ENCODE data around the gene RACK1. TPM values are rescaled to one million over a fixed set of nuclear protein-coding genes. Genes with fewer than 3 reads are reported as not detected.

RACK1 gene
- total and polyA plus RNA-seq, 2 donors from 2014 or later, result 1,240 to 1,699 TPM

- H3K36me3 ChIP-seq (ENCODE audit: control insufficient read depth in 2 of 3, insufficient read depth in 3 of 3, low read length in 3 of 3), result no peaks in the 10 kb centered on the region
- no peak overlapping the region for H3K4me3 ChIP-seq (ENCODE audit: low read length in 3 of 3)
- H3K9ac ChIP-seq (ENCODE audit: low read length in 3 of 3), result no peak overlapping the region
- H3K27me3 ChIP-seq (ENCODE audit: control insufficient read depth, insufficient read depth, low read length), result peaks cover 10% of the 10 kb centered on the region
- H3K4me1 ChIP-seq (ENCODE audit: control insufficient read depth in 2 of 3, insufficient read depth in 2 of 3, low read depth in 1 of 3, low read length in 3 of 3), result peaks cover 0 to 13% (median 9%) of the 10 kb centered on the region in 3 donors
- intact Hi-C loops (cut with DNase I), result no loop called here
- H3K27ac ChIP-seq (ENCODE audit: low read depth in 2 of 2, low read length in 2 of 2), result no peak overlapping the region
- DNase-seq (no peak), FAIRE-seq (no peak)
- no peaks in the 10 kb centered on the region for H3K9me3 ChIP-seq (ENCODE audit: control insufficient read depth in 2 of 3, insufficient read depth in 1 of 3, low read length in 3 of 3)
- TF ChIP-seq, protein P1, sequence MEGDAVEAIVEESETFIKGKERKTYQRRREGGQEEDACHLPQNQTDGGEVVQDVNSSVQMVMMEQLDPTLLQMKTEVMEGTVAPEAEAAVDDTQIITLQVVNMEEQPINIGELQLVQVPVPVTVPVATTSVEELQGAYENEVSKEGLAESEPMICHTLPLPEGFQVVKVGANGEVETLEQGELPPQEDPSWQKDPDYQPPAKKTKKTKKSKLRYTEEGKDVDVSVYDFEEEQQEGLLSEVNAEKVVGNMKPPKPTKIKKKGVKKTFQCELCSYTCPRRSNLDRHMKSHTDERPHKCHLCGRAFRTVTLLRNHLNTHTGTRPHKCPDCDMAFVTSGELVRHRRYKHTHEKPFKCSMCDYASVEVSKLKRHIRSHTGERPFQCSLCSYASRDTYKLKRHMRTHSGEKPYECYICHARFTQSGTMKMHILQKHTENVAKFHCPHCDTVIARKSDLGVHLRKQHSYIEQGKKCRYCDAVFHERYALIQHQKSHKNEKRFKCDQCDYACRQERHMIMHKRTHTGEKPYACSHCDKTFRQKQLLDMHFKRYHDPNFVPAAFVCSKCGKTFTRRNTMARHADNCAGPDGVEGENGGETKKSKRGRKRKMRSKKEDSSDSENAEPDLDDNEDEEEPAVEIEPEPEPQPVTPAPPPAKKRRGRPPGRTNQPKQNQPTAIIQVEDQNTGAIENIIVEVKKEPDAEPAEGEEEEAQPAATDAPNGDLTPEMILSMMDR (IDR thresholded peaks at IDR 0.05; ENCODE audit: borderline replicate concordance, extremely low read depth, insufficient read depth), result no peak
These were observed 40.5 kb downstream of the RACK1 start for GRCh38 chr5:181203093-181203711.

GRCh38 chr5:181200816-181201215 lies 42.9 kb downstream of the RACK1 start:
- H3K36me3 ChIP-seq (ENCODE audit: control insufficient read depth in 2 of 3, insufficient read depth in 3 of 3, low read length in 3 of 3), result no peaks in the 10 kb centered on the region
- no peak overlapping the region for H3K9ac ChIP-seq (ENCODE audit: low read length in 3 of 3)
- peaks cover 9% of the 10 kb centered on the region for H3K27me3 ChIP-seq (ENCODE audit: control insufficient read depth, insufficient read depth, low read length)
- H3K9me3 ChIP-seq (ENCODE audit: control insufficient read depth in 2 of 3, insufficient read depth in 1 of 3, low read length in 3 of 3), result no peaks in the 10 kb centered on the region
- intact Hi-C loops (cut with DNase I), result no loop called here
- H3K4me3 ChIP-seq (ENCODE audit: low read length in 3 of 3), result no peak overlapping the region
- TF ChIP-seq, protein P1 (IDR thresholded peaks at IDR 0.05; ENCODE audit: borderline replicate concordance, extremely low read depth, insufficient read depth), result no peak
- FAIRE-seq (no peak), DNase-seq (no peak)
- H3K27ac ChIP-seq (ENCODE audit: low read depth in 2 of 2, low read length in 2 of 2), result no peak overlapping the region
- peaks cover 0 to 7% (median 4%) of the 10 kb centered on the region in 3 donors for H3K4me1 ChIP-seq (ENCODE audit: control insufficient read depth in 2 of 3, insufficient read depth in 2 of 3, low read depth in 1 of 3, low read length in 3 of 3)

DNA sequence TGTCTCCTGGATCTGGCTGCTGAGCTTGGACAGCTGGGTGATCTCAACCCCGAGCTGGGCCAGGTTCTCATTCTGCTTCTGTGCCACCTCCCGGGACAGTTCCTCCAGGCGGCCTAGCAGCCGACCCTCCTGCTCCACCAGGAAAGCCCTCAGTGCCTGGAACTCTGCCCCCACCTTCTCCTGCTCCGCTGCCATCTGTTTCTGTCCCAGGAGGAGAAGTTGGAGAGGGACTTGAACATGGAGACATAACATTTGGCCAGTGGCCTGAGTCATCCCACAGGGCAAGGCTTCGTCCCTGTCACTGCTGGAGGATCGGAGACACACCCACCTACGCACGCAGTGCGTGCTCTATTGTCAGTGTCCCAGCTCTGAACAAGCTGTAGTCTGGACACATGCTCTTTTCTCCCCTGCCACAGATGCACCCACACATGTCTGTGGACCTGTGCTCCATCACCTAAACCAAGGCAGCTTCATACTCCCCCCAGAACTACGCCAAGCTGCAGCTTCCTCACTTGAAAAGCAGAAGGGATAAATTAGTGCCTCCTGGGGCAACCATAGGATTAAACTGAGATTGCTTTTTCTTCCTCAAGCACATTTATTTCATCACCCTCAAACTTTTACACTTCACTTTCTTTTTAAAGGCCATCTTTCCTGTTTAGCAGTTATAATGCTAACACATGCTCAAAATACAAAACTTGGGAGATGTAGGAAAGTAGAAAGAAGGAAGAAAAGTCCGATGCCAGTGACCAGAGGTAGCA lies 43.6 kb downstream of the RACK1 start:
- H3K9me3 ChIP-seq (ENCODE audit: control insufficient read depth in 2 of 3, insufficient read depth in 1 of 3, low read length in 3 of 3), result no peaks in the 10 kb centered on the region
- no peak overlapping the region for H3K4me3 ChIP-seq (ENCODE audit: low read length in 3 of 3)
- peaks cover 7% of the 10 kb centered on the region for H3K27me3 ChIP-seq (ENCODE audit: control insufficient read depth, insufficient read depth, low read length)
- DNase-seq (no peak), FAIRE-seq (no peak)
- H3K27ac ChIP-seq (ENCODE audit: low read depth in 2 of 2, low read length in 2 of 2), result no peak overlapping the region
- no peak overlapping the region for H3K9ac ChIP-seq (ENCODE audit: low read length in 3 of 3)
- H3K4me1 ChIP-seq (ENCODE audit: control insufficient read depth in 2 of 3, insufficient read depth in 2 of 3, low read depth in 1 of 3, low read length in 3 of 3), result peaks cover 0 to 3% (median 0%) of the 10 kb centered on the region in 3 donors
- intact Hi-C loops (cut with DNase I), result no loop called here
- no peaks in the 10 kb centered on the region for H3K36me3 ChIP-seq (ENCODE audit: control insufficient read depth in 2 of 3, insufficient read depth in 3 of 3, low read length in 3 of 3)
- TF ChIP-seq, protein P1 (IDR thresholded peaks at IDR 0.05; ENCODE audit: borderline replicate concordance, extremely low read depth, insufficient read depth), result no peak
